H9 (cell line): ENCODE data around the gene ZNF728. TPM values are rescaled to one million over a fixed set of nuclear protein-coding genes. Genes with fewer than 3 reads are reported as not detected.
"Not testable (repeated sequence)": the region's sequence is repeated elsewhere in the genome, so short reads cannot be mapped to it uniquely, and the experiment has no call there.

ENCODE experiments used
- DNase-seq: peaks from one replicate; pipeline ENCODE4 v3.0.0-alpha.2; 2017
- H2AFZ ChIP-seq: one replicate; pipeline ENCODE4 v1.6.1; 2013; ENCODE audit warnings: mild to moderate bottlenecking, low read length, control low read depth, moderate library complexity
- H2AK5ac ChIP-seq: 2 replicates; pipeline ENCODE4 v1.6.1; 2013; ENCODE audit warnings: low read length, control low read depth, mixed read lengths; ENCODE audit not compliant: insufficient read length
- H2BK120ac ChIP-seq: one replicate; pipeline ENCODE4 v1.6.1; 2013; ENCODE audit warnings: low read depth, mild to moderate bottlenecking, low read length, control low read depth, inconsistent platforms; ENCODE audit not compliant: poor library complexity, severe bottlenecking
- H2BK12ac ChIP-seq: 2 replicates; pipeline ENCODE4 v1.6.1; 2013; ENCODE audit warnings: low read length, control low read depth, mixed read lengths, low read depth; ENCODE audit not compliant: insufficient read length
- H2BK15ac ChIP-seq: 2 replicates; pipeline ENCODE4 v1.6.1; 2013; ENCODE audit warnings: low read depth, low read length, control low read depth
- H2BK20ac ChIP-seq: one replicate; pipeline ENCODE4 v1.6.1; 2013; ENCODE audit warnings: low read depth, mild to moderate bottlenecking, low read length, control low read depth, inconsistent platforms; ENCODE audit not compliant: poor library complexity, severe bottlenecking
- H2BK5ac ChIP-seq: 2 replicates; pipeline ENCODE4 v1.6.1; 2013; ENCODE audit warnings: low read length, control low read depth, mixed read lengths; ENCODE audit not compliant: insufficient read length
- H3K14ac ChIP-seq: 2 replicates; pipeline ENCODE4 v1.6.1; 2013; ENCODE audit warnings: low read length, control low read depth; ENCODE audit not compliant: insufficient read depth
- H3K18ac ChIP-seq: 2 replicates; pipeline ENCODE4 v1.6.1; 2013; ENCODE audit warnings: low read depth, mild to moderate bottlenecking, mixed read lengths, low read length, control low read depth; ENCODE audit not compliant: insufficient read length
- H3K23ac ChIP-seq: 2 replicates; pipeline ENCODE4 v1.6.1; 2013; ENCODE audit warnings: low read length, control low read depth, mixed read lengths, low read depth; ENCODE audit not compliant: insufficient read length
- H3K23me2 ChIP-seq: 2 replicates; pipeline ENCODE4 v1.6.1; 2013; ENCODE audit warnings: low read depth, mild to moderate bottlenecking, mixed read lengths, low read length, control low read depth; ENCODE audit not compliant: insufficient read length, poor library complexity, severe bottlenecking
- H3K27ac ChIP-seq: 2 replicates; pipeline ENCODE4 v1.5.1; 2013; ENCODE audit warnings: low read length, control low read depth, mixed read lengths, low read depth; ENCODE audit not compliant: insufficient read length
- H3K27me3 ChIP-seq: 2 replicates; pipeline ENCODE4 v1.6.1; 2013; ENCODE audit warnings: low read length, control low read depth, inconsistent platforms; ENCODE audit not compliant: insufficient read depth
- H3K4ac ChIP-seq: 2 replicates; pipeline ENCODE4 v1.6.1; 2013; ENCODE audit warnings: low read depth, mild to moderate bottlenecking, control low read depth, inconsistent platforms, low read length, moderate library complexity
- H3K4me1 ChIP-seq: 2 replicates; pipeline ENCODE4 v1.6.1; 2013; ENCODE audit warnings: low read length, control low read depth, inconsistent platforms; ENCODE audit not compliant: insufficient read depth
- H3K4me2 ChIP-seq: 2 replicates; pipeline ENCODE4 v1.6.1; 2013; ENCODE audit warnings: low read length, control low read depth, mixed read lengths; ENCODE audit not compliant: insufficient read length, insufficient read depth
- H3K56ac ChIP-seq: 2 replicates; pipeline ENCODE4 v1.6.1; 2013; ENCODE audit warnings: low read depth, mild to moderate bottlenecking, mixed read lengths, low read length, control low read depth; ENCODE audit not compliant: insufficient read length
- H3K79me1 ChIP-seq: 2 replicates; pipeline ENCODE4 v1.6.1; 2013; ENCODE audit warnings: low read depth, mild to moderate bottlenecking, moderate library complexity, low read length, control low read depth, inconsistent platforms; ENCODE audit not compliant: insufficient read depth, poor library complexity, severe bottlenecking
- H3K79me2 ChIP-seq: 2 replicates; pipeline ENCODE4 v1.6.1; 2013; ENCODE audit warnings: low read length, control low read depth, inconsistent platforms; ENCODE audit not compliant: insufficient read depth
- H3K9ac ChIP-seq: 2 replicates; pipeline ENCODE4 v1.6.1; 2013; ENCODE audit warnings: low read length, control low read depth, mixed read lengths; ENCODE audit not compliant: insufficient read length; ENCODE audit errors: extremely low read depth
- H3K9me3 ChIP-seq: one replicate; pipeline ENCODE4 v1.6.1; 2013; ENCODE audit warnings: low read depth, low read length, inconsistent platforms; ENCODE audit not compliant: control insufficient read depth
- H3T11ph ChIP-seq: one replicate; pipeline ENCODE4 v1.6.1; 2013; ENCODE audit warnings: mild to moderate bottlenecking, low read length, control low read depth, inconsistent platforms
- H4K20me1 ChIP-seq: one replicate; pipeline ENCODE4 v1.6.1; 2013; ENCODE audit not compliant: control insufficient read depth, insufficient read length, insufficient read depth
- H4K5ac ChIP-seq: 2 replicates; pipeline ENCODE4 v1.6.1; 2013; ENCODE audit warnings: low read depth, mild to moderate bottlenecking, mixed read lengths, low read length, control low read depth; ENCODE audit not compliant: insufficient read length
- H4K8ac ChIP-seq: replicated peaks from 2 replicates; pipeline ENCODE4 v1.6.1; 2013; ENCODE audit warnings: low read length, control low read depth, mixed read lengths, low read depth; ENCODE audit not compliant: insufficient read length
- H4K91ac ChIP-seq: 2 replicates; pipeline ENCODE4 v1.6.1; 2013; ENCODE audit warnings: low read depth, mild to moderate bottlenecking, moderate library complexity, mixed read lengths, low read length, control low read depth; ENCODE audit not compliant: insufficient read length
- H3K27ac Mint-ChIP-seq, 3 experiments: 2 replicates in 2 of 3; 3 replicates in 1 of 3; pipeline ENCODE4 v1.8.0; 2020 to 2021; ENCODE audit warnings: mixed read lengths in 3 of 3, mild to moderate bottlenecking in 1 of 3, moderate library complexity in 1 of 3
- H3K27me3 Mint-ChIP-seq: 2 replicates; pipeline ENCODE4 v1.8.0; 2021; ENCODE audit warnings: low read depth, mild to moderate bottlenecking, moderate library complexity, mixed read lengths
- H3K36me3 Mint-ChIP-seq, 3 experiments: 2 replicates in 2 of 3; 3 replicates in 1 of 3; pipeline ENCODE4 v1.8.0; 2020 to 2021; ENCODE audit warnings: low read depth in 3 of 3, mixed read lengths in 3 of 3; ENCODE audit not compliant: insufficient read depth in 1 of 3
- H3K4me1 Mint-ChIP-seq, 2 experiments: 2 replicates each; pipeline ENCODE4 v1.8.0; 2020; ENCODE audit warnings: mixed read lengths in 2 of 2
- H3K4me3 Mint-ChIP-seq, 2 experiments: 2 replicates in 1 of 2; 3 replicates in 1 of 2; pipeline ENCODE4 v1.8.0; 2020 to 2021; ENCODE audit warnings: mild to moderate bottlenecking in 2 of 2, mixed read lengths in 2 of 2, moderate library complexity in 1 of 2
- H3K9me3 Mint-ChIP-seq, 2 experiments: 2 replicates in 1 of 2; 3 replicates in 1 of 2; pipeline ENCODE4 v1.8.0; 2020; ENCODE audit warnings: mild to moderate bottlenecking in 2 of 2, mixed read lengths in 2 of 2, moderate library complexity in 1 of 2
- CTCF ChIP-seq: fragments of 200-600 bp; sonication (generic); conservative IDR thresholded peaks from 3 replicates; pipeline ENCODE4 v1.8.0; 2021; ENCODE audit warnings: antibody characterized with exemption, mild to moderate bottlenecking
- WGBS: extraction: QIAGEN DNeasy Blood & Tissue Kit; methylation state at CpG from one replicate; pipeline ENCODE4 v1.1.7; 2013; ENCODE audit warnings: missing lambda C conversion rate, low lambda C conversion rate, mixed read lengths; ENCODE audit not compliant: insufficient read length; ENCODE audit errors: extremely low coverage; 5-methylcytosine and 5-hydroxymethylcytosine counted together
- total RNA-seq: library from RNA; stranded (reverse); gene quantifications from 2 replicates; pipeline ENCODE4 v1.2.1, GENCODE V29; 2021

The ZNF728 gene
- total RNA-seq, 1 experiment from 2014 or later, result not detected

GRCh38 chr19:22976248-22976647 is 26.7 kb downstream of the ZNF728 start:
- no peak overlapping the region for H2BK120ac ChIP-seq
- no peak overlapping the region for H2AFZ ChIP-seq
- no peak overlapping the region for H2BK20ac ChIP-seq
- DNase-seq, result no peak
- no peaks in the 10 kb centered on the region for H3K4me1 ChIP-seq
- H3K27ac ChIP-seq, result no peak overlapping the region
- H4K5ac ChIP-seq, result no peak overlapping the region
- H4K91ac ChIP-seq, result no peak overlapping the region
- H3K27me3 ChIP-seq, result no peaks in the 10 kb centered on the region
- Mint-ChIP-seq H3K9me3 (peaks cover 84 to 87% of the 10 kb centered on the region in 2 experiments), H3K4me1 (no peaks in the 10 kb centered on the region), H3K36me3 (peaks cover 0 to 34% (median 6%) of the 10 kb centered on the region in 3 experiments; a peak in 4 of 7 replicates), H3K4me3 (no peak overlapping the region), H3K27ac (no peak overlapping the region), H3K27me3 (peaks cover 5% of the 10 kb centered on the region)
- no peak overlapping the region for H3K56ac ChIP-seq
- H3K4ac ChIP-seq, result no peak overlapping the region
- no peak overlapping the region for H3K9ac ChIP-seq
- H3T11ph ChIP-seq, result no peak overlapping the region
- no peak overlapping the region for H2BK5ac ChIP-seq
- H3K79me2 ChIP-seq, result no peaks in the 10 kb centered on the region
- H2BK12ac ChIP-seq, result no peak overlapping the region
- H2BK15ac ChIP-seq, result no peak overlapping the region
- H3K23me2 ChIP-seq, result no peaks in the 10 kb centered on the region
- H3K18ac ChIP-seq, result no peak overlapping the region
- H3K23ac ChIP-seq, result no peak overlapping the region
- no peak overlapping the region for H3K4me2 ChIP-seq
- H3K14ac ChIP-seq, result no peak overlapping the region
- peaks cover 48% of the 10 kb centered on the region for H3K9me3 ChIP-seq
- no peaks in the 10 kb centered on the region for H3K79me1 ChIP-seq
- no peak overlapping the region for H2AK5ac ChIP-seq
- TF ChIP-seq CTCF, result no peak
- H4K20me1 ChIP-seq, result no peaks in the 10 kb centered on the region
- no CpG with 5 or more reads among the region's 2 CpGs for WGBS
- no peak overlapping the region for H4K8ac ChIP-seq

- H3K18ac ChIP-seq, H3K4me2 ChIP-seq, H3K9ac ChIP-seq, H3T11ph ChIP-seq, H4K5ac ChIP-seq, H3K27ac ChIP-seq, H4K8ac ChIP-seq, H2BK12ac ChIP-seq, H3K4me1 ChIP-seq, H3K27me3 ChIP-seq, H4K91ac ChIP-seq, H3K27me3 Mint-ChIP-seq, H3K4ac ChIP-seq, H3K56ac ChIP-seq, H3K4me3 Mint-ChIP-seq, H3K27ac Mint-ChIP-seq, H3K79me2 ChIP-seq, H3K4me1 Mint-ChIP-seq, H3K23ac ChIP-seq, DNase-seq, H2BK15ac ChIP-seq, H3K14ac ChIP-seq, H2BK120ac ChIP-seq, H2BK20ac ChIP-seq, H2BK5ac ChIP-seq, H3K79me1 ChIP-seq, H2AK5ac ChIP-seq, H4K20me1 ChIP-seq, H2AFZ ChIP-seq, H3K23me2 ChIP-seq: not testable (repeated sequence)
- H3K9me3 ChIP-seq, result peaks cover 54% of the 10 kb centered on the region
- Mint-ChIP-seq H3K9me3 (peaks cover 81 to 83% of the 10 kb centered on the region in 2 experiments), H3K36me3 (peaks cover 0 to 31% (median 6%) of the 10 kb centered on the region in 3 experiments; a peak in 4 of 7 replicates)
- WGBS, result no CpG with 5 or more reads among the region's 1 CpG
Measured at GRCh38 chr19:22975546-22976136, 27.3 kb downstream of the ZNF728 start.
